SK-N-SH treated with all-trans-retinoic acid at 6 μM for 48 hours (cell line): Measurements from ENCODE around the gene ARID3A.

Source experiments
- ATAC-seq: fragments of 200-7000 bp; cut with Tn5 transposase; 3 replicates; pipeline ENCODE4 v1.9.1; 2020; ENCODE audit warnings: mild to moderate bottlenecking, moderate library complexity
- ARNTL ChIP-seq: fragments of 450-650 bp; formaldehyde crosslinking; IDR thresholded peaks from 2 replicates; pipeline ENCODE4 v1.5.0; 2020; ENCODE audit warnings: low read depth, mild to moderate bottlenecking, moderate library complexity, borderline replicate concordance
- BACH2 ChIP-seq: fragments of 250-450 bp; sonication (Bioruptor Pico); IDR thresholded peaks from 2 replicates; pipeline ENCODE4 v1.9.0; 2021; ENCODE audit warnings: mild to moderate bottlenecking, borderline replicate concordance
- CSDC2 ChIP-seq: fragments of 250-450 bp; sonication (Bioruptor Pico); IDR thresholded peaks from 2 replicates; pipeline ENCODE4 v1.5.0; 2020; ENCODE audit warnings: mild to moderate bottlenecking, moderate library complexity
- ESRRG ChIP-seq: fragments of 250-450 bp; sonication (Bioruptor Pico); IDR thresholded peaks from 2 replicates; pipeline ENCODE4 v1.6.1; 2021; ENCODE audit warnings: mild to moderate bottlenecking
- ISL1 ChIP-seq: fragments of 250-450 bp; sonication (Bioruptor Pico); IDR thresholded peaks from 2 replicates; pipeline ENCODE4 v2.1.2; 2022; ENCODE audit warnings: mild to moderate bottlenecking, moderate library complexity
- OSR1 ChIP-seq: fragments of 250-450 bp; sonication (Bioruptor Pico); IDR thresholded peaks from 2 replicates; pipeline ENCODE4 v1.8.0; 2022; ENCODE audit warnings: moderate library complexity, mild to moderate bottlenecking, inconsistent platforms
- SNAI2 ChIP-seq: fragments of 250-450 bp; sonication (Bioruptor Pico); IDR thresholded peaks from 2 replicates; pipeline ENCODE4 v1.5.0; 2020; ENCODE audit warnings: mild to moderate bottlenecking, moderate library complexity
- TCF4 ChIP-seq: fragments of 250-450 bp; sonication (Bioruptor Pico); IDR thresholded peaks from 2 replicates; pipeline ENCODE4 v1.8.0; 2021; ENCODE audit warnings: mild to moderate bottlenecking, moderate library complexity, borderline replicate concordance
- TOX ChIP-seq: fragments of 250-450 bp; sonication (Bioruptor Pico); IDR thresholded peaks from 2 replicates; pipeline ENCODE4 v1.8.0; 2021; ENCODE audit warnings: mild to moderate bottlenecking, moderate library complexity, borderline replicate concordance
- ZC3H10 ChIP-seq: fragments of 250-450 bp; sonication (Bioruptor Pico); IDR thresholded peaks from 2 replicates; pipeline ENCODE4 v1.5.1; 2021; ENCODE audit warnings: mild to moderate bottlenecking, moderate library complexity
- ZFP3 ChIP-seq: fragments of 250-450 bp; sonication (Bioruptor Pico); IDR thresholded peaks from 2 replicates; pipeline ENCODE4 v1.5.0; 2020; ENCODE audit warnings: mild to moderate bottlenecking, moderate library complexity
- ZFP30 ChIP-seq: fragments of 450-650 bp; formaldehyde crosslinking; IDR thresholded peaks from 2 replicates; pipeline ENCODE4 v1.5.0; 2022; ENCODE audit warnings: mild to moderate bottlenecking, moderate library complexity
- ZNF565 ChIP-seq: fragments of 450-650 bp; formaldehyde crosslinking; conservative IDR thresholded peaks from 2 replicates; pipeline ENCODE4 v1.5.0; 2020; ENCODE audit warnings: low read depth, mild to moderate bottlenecking, moderate library complexity
- ZNF70 ChIP-seq: fragments of 450-650 bp; formaldehyde crosslinking; IDR thresholded peaks from 2 replicates; pipeline ENCODE4 v1.5.0; 2020; ENCODE audit warnings: mild to moderate bottlenecking, moderate library complexity
- ZNF8 ChIP-seq: fragments of 450-650 bp; formaldehyde crosslinking; IDR thresholded peaks from 2 replicates; pipeline ENCODE4 v1.5.0; 2020; ENCODE audit warnings: mild to moderate bottlenecking, moderate library complexity
- TF ChIP-seq, protein P1 (sequence below): fragments of 250-450 bp; sonication (Bioruptor Pico); IDR thresholded peaks from 2 replicates; pipeline ENCODE4 v1.5.1; 2021; ENCODE audit warnings: mild to moderate bottlenecking, moderate library complexity
- TF ChIP-seq, protein P2 (sequence below): fragments of 250-450 bp; sonication (Bioruptor Pico); IDR thresholded peaks from 2 replicates; pipeline ENCODE4 v1.5.1; 2020; ENCODE audit warnings: low read depth, mild to moderate bottlenecking, moderate library complexity
- TF ChIP-seq, protein P3 (sequence below): fragments of 250-450 bp; sonication (Bioruptor Pico); IDR thresholded peaks from 2 replicates; pipeline ENCODE4 v1.8.0; 2020; ENCODE audit warnings: mild to moderate bottlenecking, moderate library complexity, borderline replicate concordance
- TF ChIP-seq, protein P4 (sequence below): fragments of 250-450 bp; sonication (Bioruptor Pico); IDR thresholded peaks from 2 replicates; pipeline ENCODE4 v1.8.0; 2021; ENCODE audit warnings: low read depth, mild to moderate bottlenecking, moderate library complexity, borderline replicate concordance
- TF ChIP-seq, protein P5 (sequence below): fragments of 250-450 bp; sonication (Bioruptor Pico); IDR thresholded peaks from 2 replicates; pipeline ENCODE4 v1.5.0; 2020; ENCODE audit warnings: mild to moderate bottlenecking, moderate library complexity

Gene ARID3A

DNA sequence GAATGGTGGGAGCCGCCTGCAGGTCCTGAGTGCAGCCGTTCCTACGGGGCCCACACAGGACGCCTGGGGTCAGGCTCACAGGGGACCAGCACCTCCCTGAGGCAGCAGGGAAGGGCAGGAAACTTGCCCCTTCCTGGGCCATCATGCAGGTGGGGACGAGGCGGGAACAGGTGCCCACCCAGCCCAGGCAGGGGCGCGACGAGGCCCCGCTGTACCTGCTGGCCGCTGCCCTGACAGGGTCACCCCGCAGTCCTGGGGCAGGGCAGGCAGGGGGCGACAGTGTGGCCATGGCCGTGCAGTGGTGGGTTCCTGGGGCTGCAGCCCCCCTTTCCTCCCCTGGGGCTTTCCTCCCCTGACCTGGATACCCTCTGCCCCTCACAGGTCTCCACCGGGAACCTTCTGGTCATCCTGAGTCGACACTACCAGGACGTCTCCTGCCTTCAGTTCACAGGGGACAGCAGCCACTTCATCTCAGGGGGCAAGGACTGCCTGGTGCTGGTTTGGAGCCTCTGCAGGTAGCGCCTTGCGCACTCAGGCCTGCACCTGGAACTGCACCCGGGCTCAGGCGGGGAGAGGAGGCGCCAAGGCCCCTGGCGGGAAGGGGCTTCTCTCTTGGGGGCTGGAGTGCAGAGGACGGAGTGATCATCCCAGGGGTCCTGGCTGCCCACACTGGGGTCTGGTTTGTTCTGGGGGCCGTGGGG, 63.7 kb downstream of the ARID3A start:
- no peak for ATAC-seq
- no peak for TF ChIP-seq TOX (CRISPR knock-in tag)

DNA sequence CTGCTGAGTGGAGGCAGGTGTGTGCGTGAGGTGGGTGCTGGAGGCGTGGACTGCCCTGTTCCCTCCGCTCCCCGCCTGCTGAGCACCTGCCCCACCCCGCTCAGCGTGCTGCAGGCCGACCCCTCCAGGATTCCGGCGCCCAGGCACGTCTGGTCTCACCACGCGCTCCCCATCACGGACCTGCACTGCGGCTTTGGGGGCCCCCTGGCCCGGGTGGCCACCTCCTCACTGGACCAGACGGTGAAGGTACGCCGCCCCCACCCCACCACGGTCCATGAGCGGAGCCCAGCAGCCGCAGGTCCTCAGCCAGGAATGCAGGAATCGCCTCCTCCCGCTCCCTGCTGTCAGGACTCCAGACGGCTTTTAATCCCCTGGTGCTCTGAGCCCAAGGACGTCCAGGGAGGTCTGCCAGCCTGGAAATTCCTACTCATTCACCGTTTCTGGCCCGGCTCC, 64.3 kb downstream of the ARID3A start:
- no peak for ATAC-seq
- no peak for TF ChIP-seq ESRRG (CRISPR knock-in tag)
- TF ChIP-seq OSR1, result no peak
- TF ChIP-seq, protein P1, sequence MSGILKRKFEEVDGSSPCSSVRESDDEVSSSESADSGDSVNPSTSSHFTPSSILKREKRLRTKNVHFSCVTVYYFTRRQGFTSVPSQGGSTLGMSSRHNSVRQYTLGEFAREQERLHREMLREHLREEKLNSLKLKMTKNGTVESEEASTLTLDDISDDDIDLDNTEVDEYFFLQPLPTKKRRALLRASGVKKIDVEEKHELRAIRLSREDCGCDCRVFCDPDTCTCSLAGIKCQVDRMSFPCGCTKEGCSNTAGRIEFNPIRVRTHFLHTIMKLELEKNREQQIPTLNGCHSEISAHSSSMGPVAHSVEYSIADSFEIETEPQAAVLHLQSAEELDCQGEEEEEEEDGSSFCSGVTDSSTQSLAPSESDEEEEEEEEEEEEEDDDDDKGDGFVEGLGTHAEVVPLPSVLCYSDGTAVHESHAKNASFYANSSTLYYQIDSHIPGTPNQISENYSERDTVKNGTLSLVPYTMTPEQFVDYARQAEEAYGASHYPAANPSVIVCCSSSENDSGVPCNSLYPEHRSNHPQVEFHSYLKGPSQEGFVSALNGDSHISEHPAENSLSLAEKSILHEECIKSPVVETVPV (CRISPR knock-in tag), result no peak
- TF ChIP-seq ZFP30 (CRISPR knock-in tag), result no peak
- no peak for TF ChIP-seq ZNF565 (CRISPR knock-in tag)
- no peak for TF ChIP-seq SNAI2 (CRISPR knock-in tag)
- no peak for TF ChIP-seq ZC3H10 (CRISPR knock-in tag)

DNA sequence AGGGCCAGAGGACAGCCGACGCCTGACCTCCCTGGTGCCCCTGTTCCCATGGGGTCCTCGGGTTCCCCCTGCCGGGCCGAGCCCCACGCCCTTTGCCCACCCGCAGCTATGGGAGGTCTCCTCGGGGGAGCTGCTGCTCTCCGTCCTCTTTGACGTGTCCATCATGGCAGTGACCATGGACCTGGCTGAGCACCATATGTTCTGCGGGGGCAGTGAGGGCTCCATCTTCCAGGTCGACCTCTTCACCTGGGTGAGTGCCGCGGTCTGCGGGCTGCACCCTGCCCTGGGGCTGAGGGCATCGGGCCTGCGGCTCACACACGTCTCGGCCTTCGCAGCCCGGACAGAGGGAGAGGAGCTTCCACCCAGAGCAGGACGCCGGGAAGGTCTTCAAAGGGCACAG, 64.9 kb downstream of the ARID3A start:
- ATAC-seq, result no peak
- TF ChIP-seq ZNF70, result no peak
- no peak for TF ChIP-seq SNAI2 (CRISPR knock-in tag)
- TF ChIP-seq ZC3H10 (CRISPR knock-in tag), result no peak
- TF ChIP-seq, protein P2, sequence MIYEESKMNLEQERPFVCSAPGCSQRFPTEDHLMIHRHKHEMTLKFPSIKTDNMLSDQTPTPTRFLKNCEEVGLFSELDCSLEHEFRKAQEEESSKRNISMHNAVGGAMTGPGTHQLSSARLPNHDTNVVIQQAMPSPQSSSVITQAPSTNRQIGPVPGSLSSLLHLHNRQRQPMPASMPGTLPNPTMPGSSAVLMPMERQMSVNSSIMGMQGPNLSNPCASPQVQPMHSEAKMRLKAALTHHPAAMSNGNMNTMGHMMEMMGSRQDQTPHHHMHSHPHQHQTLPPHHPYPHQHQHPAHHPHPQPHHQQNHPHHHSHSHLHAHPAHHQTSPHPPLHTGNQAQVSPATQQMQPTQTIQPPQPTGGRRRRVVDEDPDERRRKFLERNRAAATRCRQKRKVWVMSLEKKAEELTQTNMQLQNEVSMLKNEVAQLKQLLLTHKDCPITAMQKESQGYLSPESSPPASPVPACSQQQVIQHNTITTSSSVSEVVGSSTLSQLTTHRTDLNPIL (CRISPR knock-in tag), result no peak
- TF ChIP-seq ESRRG (CRISPR knock-in tag), result no peak
- TF ChIP-seq, protein P1 (CRISPR knock-in tag), result no peak
- no peak for TF ChIP-seq BACH2 (CRISPR knock-in tag)
- no peak for TF ChIP-seq CSDC2 (CRISPR knock-in tag)
- no peak for TF ChIP-seq ZFP3
- TF ChIP-seq ARNTL (CRISPR knock-in tag), result no peak
- TF ChIP-seq TCF4 (CRISPR knock-in tag), result no peak
- TF ChIP-seq, protein P3, sequence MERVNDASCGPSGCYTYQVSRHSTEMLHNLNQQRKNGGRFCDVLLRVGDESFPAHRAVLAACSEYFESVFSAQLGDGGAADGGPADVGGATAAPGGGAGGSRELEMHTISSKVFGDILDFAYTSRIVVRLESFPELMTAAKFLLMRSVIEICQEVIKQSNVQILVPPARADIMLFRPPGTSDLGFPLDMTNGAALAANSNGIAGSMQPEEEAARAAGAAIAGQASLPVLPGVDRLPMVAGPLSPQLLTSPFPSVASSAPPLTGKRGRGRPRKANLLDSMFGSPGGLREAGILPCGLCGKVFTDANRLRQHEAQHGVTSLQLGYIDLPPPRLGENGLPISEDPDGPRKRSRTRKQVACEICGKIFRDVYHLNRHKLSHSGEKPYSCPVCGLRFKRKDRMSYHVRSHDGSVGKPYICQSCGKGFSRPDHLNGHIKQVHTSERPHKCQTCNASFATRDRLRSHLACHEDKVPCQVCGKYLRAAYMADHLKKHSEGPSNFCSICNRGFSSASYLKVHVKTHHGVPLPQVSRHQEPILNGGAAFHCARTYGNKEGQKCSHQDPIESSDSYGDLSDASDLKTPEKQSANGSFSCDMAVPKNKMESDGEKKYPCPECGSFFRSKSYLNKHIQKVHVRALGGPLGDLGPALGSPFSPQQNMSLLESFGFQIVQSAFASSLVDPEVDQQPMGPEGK (CRISPR knock-in tag), result no peak
- TF ChIP-seq ZNF8 (CRISPR knock-in tag), result no peak
- no peak for TF ChIP-seq TOX (CRISPR knock-in tag)
- TF ChIP-seq ZNF565 (CRISPR knock-in tag), result no peak
- TF ChIP-seq OSR1, result no peak

DNA sequence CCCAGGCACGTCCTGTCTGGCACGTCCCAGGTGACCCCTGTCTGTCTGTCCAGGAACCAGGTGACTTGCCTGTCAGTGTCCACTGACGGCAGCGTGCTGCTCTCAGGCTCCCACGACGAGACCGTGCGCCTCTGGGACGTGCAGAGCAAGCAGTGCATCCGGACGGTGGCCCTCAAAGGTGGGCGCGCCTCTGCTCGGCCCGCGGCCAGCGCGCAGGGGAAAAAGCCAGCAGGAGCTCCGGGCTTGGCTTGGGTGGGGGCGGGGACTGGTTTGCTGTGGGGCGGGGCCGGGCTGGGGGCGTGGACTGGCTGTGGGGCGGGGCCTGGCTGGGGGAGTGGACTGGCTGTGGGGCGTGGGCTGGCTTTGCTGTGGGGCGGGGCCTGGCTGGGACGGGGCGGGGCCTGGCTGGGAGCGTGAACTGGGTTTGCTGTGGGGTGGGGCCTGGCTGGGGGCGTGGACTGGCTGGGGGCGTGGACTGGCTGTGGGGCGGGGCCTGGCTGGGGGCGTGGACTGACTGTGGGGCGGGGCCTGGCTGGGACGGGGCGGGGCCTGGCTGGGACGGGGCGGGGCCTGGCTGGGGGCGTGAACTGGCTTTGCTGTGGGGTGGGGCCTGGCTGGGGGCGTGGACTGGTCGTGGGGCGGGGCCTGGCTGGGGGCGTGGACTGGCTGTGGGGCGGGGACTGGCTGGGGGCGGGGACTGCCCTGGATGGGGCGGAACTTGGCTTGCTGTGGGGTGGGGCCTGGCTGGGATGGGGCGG, 65.5 kb downstream of the ARID3A start:
- ATAC-seq, result peak; percentile 49
- TF ChIP-seq, protein P4, sequence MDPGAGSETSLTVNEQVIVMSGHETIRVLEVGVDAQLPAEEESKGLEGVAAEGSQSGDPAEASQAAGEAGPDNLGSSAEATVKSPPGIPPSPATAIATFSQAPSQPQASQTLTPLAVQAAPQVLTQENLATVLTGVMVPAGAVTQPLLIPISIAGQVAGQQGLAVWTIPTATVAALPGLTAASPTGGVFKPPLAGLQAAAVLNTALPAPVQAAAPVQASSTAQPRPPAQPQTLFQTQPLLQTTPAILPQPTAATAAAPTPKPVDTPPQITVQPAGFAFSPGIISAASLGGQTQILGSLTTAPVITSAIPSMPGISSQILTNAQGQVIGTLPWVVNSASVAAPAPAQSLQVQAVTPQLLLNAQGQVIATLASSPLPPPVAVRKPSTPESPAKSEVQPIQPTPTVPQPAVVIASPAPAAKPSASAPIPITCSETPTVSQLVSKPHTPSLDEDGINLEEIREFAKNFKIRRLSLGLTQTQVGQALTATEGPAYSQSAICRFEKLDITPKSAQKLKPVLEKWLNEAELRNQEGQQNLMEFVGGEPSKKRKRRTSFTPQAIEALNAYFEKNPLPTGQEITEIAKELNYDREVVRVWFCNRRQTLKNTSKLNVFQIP (CRISPR knock-in tag), result no peak
- no peak for TF ChIP-seq SNAI2 (CRISPR knock-in tag)
- TF ChIP-seq CSDC2 (CRISPR knock-in tag), result no peak
- TF ChIP-seq, protein P5, sequence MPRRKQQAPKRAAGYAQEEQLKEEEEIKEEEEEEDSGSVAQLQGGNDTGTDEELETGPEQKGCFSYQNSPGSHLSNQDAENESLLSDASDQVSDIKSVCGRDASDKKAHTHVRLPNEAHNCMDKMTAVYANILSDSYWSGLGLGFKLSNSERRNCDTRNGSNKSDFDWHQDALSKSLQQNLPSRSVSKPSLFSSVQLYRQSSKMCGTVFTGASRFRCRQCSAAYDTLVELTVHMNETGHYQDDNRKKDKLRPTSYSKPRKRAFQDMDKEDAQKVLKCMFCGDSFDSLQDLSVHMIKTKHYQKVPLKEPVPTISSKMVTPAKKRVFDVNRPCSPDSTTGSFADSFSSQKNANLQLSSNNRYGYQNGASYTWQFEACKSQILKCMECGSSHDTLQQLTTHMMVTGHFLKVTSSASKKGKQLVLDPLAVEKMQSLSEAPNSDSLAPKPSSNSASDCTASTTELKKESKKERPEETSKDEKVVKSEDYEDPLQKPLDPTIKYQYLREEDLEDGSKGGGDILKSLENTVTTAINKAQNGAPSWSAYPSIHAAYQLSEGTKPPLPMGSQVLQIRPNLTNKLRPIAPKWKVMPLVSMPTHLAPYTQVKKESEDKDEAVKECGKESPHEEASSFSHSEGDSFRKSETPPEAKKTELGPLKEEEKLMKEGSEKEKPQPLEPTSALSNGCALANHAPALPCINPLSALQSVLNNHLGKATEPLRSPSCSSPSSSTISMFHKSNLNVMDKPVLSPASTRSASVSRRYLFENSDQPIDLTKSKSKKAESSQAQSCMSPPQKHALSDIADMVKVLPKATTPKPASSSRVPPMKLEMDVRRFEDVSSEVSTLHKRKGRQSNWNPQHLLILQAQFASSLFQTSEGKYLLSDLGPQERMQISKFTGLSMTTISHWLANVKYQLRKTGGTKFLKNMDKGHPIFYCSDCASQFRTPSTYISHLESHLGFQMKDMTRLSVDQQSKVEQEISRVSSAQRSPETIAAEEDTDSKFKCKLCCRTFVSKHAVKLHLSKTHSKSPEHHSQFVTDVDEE, result no peak
- TF ChIP-seq, protein P1 (CRISPR knock-in tag), result no peak
- TF ChIP-seq ZNF8 (CRISPR knock-in tag), result no peak
- TF ChIP-seq, protein P2 (CRISPR knock-in tag), result no peak
- no peak for TF ChIP-seq OSR1
- no peak for TF ChIP-seq ISL1 (CRISPR knock-in tag)
